Measurements from ENCODE around the gene DST.

Gene DST

DNA sequence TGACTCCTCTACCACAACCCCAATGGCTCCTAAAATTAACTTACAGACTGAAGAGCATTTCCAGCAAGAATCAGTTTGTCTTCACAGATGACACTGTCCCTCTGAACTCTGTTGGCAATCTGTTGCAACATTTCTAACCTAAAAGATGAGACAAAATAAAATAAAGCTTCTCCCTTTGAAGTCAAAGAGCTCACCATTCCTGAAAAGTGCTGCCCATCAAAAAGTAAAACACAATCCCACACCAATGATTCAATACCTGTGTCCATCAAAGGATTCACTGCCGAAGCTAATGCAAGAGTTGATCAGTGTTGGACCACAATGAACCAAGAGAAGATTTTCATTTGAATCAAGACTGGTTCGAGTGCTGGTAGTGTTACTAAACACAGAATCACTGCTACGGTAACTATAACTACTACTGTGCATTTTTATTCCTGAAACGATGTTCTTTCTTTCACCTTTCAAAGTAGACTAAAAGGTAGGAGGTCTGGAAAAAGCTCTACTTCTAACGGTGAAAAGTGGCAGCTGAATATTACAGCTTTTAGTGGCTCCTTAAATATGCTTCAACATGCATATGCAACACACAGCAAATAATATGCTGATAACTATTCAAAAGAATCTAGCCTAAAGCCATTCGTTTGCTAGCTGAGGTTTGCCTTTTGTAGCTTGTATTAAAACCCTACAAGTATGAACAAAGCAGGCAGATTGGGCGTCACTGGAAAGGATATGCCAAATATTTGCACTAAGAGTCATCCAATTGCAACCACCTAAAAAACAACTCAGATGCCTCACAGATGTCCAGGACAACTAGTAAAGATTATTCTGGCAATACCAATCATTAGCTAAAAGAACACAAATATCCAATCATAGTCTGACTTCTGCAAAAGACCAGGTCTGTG, at the start of gene DST:
TSS of gene DST (minus strand) at position 524 of the 896 bp plus-strand sequence.
- DNase-seq: no peak

DNA sequence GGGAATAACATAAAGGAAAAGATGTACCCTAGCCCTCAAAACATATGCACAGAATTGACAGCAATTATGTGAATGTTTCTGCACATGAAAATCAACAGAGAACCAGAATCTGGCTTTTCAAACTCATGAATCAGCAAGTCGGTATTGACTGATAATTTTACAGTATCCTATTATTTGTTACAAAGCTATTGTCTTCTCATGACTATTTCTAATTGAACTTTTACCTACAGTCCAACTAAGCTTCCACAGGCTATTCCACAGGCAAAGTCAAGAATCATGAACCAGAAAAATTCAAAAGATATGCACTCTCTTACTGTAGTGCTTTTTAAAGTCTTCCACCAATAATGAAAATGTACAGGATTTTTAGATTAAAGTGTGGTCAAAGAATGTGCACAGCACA, 49.1 kb upstream of the DST start:
- no peak for DNase-seq

DNA sequence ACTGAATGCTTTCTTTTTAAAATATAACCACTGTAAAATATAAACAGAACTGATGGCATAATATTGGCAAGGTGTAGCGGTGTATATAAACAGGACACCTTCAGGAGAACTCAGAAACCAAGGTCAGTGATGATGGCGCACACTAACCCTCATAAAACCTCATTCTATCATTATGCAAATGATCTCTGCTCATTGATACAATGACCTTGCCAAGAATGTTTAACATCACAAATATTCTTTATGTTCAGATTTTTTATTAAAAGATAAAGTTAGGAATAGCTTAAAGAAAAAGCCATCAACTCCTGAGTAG, 48.6 kb upstream of the DST start:
- DNase-seq: no peak

GRCh38 chr6:56690519-56691285, 48.0 kb upstream of the DST start:
- no peak for DNase-seq

DNA sequence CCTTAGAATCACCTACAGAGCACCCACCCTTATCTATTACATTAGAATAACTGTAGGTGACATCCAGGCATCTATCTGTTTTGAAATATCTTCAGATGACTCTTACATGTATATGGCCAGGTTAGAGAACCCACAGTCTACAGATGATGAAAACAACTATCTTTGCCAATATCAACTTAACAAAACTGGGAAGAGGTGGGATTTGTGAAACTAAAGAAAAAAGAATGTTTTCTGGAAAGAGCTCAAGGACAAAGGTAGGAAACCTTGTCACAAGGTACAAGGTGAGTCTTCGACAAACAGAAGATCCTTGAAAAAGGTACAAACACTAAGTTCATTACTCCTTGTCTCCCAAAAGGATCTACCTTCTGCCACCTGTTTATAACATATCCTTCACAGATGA, 47.0 kb upstream of the DST start:
- no peak for DNase-seq

- DNase-seq: no peak
These were observed 46.4 kb upstream of the DST start for GRCh38 chr6:56689114-56689513.

- DNase-seq: no peak
These were observed 45.8 kb upstream of the DST start for GRCh38 chr6:56688521-56688920.

- DNase-seq: no peak
These were observed 44.9 kb upstream of the DST start for GRCh38 chr6:56687551-56687950.

DNA sequence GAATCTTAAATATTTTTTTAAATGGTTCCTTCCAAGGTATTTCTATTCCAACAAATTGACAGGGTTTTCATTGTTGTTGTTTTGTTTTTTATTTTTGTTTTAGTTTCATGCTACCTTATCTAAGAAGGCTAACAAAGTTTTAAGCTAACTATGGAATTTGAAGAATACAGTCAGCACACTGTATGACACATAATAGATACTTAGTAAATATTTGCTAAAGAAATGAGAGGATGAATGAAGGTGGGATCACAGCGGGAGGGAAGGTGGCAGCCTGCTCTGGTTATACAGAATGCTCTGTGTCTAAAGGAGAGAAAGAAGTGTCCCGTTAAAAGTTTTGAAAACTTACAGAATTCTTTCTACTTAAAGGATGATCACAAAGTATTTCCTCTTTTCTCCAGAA, 43.7 kb upstream of the DST start:
- DNase-seq: no peak

- DNase-seq: no peak
These were observed 43.3 kb upstream of the DST start for GRCh38 chr6:56685994-56686393.

GRCh38 chr6:56685102-56685733, 42.5 kb upstream of the DST start:
- no peak for DNase-seq

- DNase-seq: no peak
These were observed 41.8 kb upstream of the DST start for GRCh38 chr6:56684342-56685101.

GRCh38 chr6:56683882-56684281, 41.2 kb upstream of the DST start:
- no peak for DNase-seq

GRCh38 chr6:56682635-56683034, 39.9 kb upstream of the DST start:
- no peak for DNase-seq

GRCh38 chr6:56677559-56677958, 34.9 kb upstream of the DST start:
- no peak for DNase-seq

- DNase-seq: peak in 48 of 51 donors; percentile 5 to 86 (median 58)
These were observed 29.2 kb upstream of the DST start for GRCh38 chr6:56671651-56672461.

DNA sequence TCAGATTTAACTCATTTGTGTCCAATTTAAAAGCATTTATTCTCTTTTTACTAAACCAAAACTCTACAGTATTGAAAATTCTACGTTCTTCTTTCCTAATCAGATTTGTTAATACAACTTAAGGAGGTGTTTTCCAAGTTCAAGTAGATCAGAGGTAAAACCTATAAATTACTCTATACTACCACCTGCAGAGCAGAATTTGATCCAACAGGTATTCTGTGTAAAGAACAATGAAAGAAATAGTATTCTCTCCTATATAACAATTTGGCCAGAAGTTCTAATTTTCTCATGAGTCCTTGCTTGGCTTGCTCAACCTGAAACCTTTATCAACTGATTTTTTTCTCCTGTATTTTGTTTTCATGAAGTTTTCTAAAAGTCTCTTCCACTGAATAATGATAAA, 28.5 kb upstream of the DST start:
- no peak for DNase-seq

DNA sequence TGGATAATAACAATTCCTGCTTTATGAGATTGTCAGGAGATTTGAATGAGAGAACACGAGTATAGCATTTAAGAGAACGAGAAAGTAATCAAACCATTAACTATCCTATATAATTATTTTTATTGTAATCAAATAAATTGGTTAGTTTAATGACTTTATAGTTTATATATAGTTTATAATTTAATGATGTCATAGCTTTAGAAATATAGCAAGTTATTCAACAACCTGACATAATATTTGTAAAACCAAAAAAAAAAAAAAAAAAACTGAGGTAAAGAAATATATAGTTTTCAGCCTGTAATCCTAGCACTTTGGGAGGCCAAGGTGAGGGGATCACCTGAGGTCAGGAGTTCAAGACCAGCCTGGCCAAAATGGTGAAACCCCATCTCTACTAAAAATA, 26.4 kb upstream of the DST start:
- DNase-seq: no peak

DNA sequence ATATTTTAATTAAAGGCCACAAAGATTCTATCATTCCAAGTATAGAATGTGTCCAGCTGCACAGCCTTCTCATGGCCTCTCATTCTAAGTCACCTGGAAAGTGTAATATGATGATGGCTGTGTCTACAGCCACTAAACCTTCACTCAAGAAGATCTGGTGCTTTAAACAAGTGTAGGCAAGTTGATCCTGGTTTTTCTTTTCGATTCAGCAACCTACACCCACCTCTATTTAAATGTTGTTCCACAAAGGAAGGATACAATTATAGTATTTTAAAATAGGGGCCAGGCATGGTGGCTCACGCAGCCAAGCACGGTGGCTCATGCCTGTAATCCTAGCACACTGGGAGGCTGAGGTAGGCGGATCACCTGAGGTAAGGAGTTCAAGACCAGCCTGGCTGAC, 25.5 kb upstream of the DST start:
- DNase-seq: no peak

GRCh38 chr6:56667336-56667735, 24.6 kb upstream of the DST start:
- no peak for DNase-seq

DNA sequence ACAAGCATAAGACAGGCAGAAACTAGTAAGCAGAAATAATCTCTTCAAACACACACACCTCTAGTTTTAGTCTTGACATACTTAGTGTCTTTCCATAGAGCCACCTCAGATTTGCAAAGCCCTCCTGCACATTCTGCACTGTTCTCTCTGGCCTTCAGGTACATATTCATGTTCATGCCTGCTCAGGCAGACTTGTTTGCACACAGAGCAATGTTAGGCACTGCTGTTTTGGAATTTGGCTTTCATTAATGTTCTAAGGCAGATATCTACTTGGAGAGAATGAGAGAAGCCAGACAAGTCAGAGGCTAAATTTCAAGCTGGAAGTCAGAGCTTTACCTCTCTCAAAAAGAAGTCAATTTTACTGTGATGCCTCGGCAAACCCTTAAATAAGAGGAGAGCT, 21.3 kb upstream of the DST start:
- no peak for DNase-seq

Data from hypothalamus (tissue), 51 donors.